ENCODE data around the gene MCUR1. TPM values are rescaled to one million over a fixed set of nuclear protein-coding genes. Genes with fewer than 3 reads are reported as not detected.
A peak's percentile ranks its signal among the peaks of the same experiment; 100 is the strongest.
"Not testable (repeated sequence)": the region's sequence is repeated elsewhere in the genome, so short reads cannot be mapped to it uniquely, and the experiment has no call there.

MCUR1 gene
- total RNA-seq, 1 donor from 2014 or later, result 6.5 TPM

GRCh38 chr6:13829419-13829818 lies 15.1 kb upstream of the MCUR1 start:
- not testable (repeated sequence) for DNase-seq (ENCODE audit: low read depth in 2 of 2)

- DNase-seq (ENCODE audit: low read depth in 2 of 2), result not testable (repeated sequence)
Observed at GRCh38 chr6:13828656-13829301, 14.4 kb upstream of the MCUR1 start.

- DNase-seq (ENCODE audit: low read depth in 2 of 2), result no peak
Observed at GRCh38 chr6:13827032-13827431, 12.7 kb upstream of the MCUR1 start.

GRCh38 chr6:13825871-13826270 lies 11.5 kb upstream of the MCUR1 start:
- DNase-seq (ENCODE audit: low read depth in 2 of 2), result no peak

GRCh38 chr6:13818341-13818740 lies 4.0 kb upstream of the MCUR1 start:
- no peak for DNase-seq (ENCODE audit: low read depth in 2 of 2)

- peak in 1 of 2 donors; percentile 8 for DNase-seq (ENCODE audit: low read depth in 2 of 2)
Observed at GRCh38 chr6:13814938-13815575, 700 bp upstream of the MCUR1 start.

GRCh38 chr6:13813621-13814175 lies 659 bp downstream of the MCUR1 start:
- DNase-seq (ENCODE audit: low read depth in 2 of 2), result peak; percentile 23 to 84

- DNase-seq (ENCODE audit: low read depth in 2 of 2), result no peak
Observed at GRCh38 chr6:13813026-13813425, 1.3 kb downstream of the MCUR1 start.

GRCh38 chr6:13812359-13812642 lies 2.1 kb downstream of the MCUR1 start:
- DNase-seq (ENCODE audit: low read depth in 2 of 2), result no peak

- DNase-seq (ENCODE audit: low read depth in 2 of 2), result no peak
Observed at GRCh38 chr6:13811627-13812358, 2.6 kb downstream of the MCUR1 start.

GRCh38 chr6:13810688-13811446 lies 3.5 kb downstream of the MCUR1 start:
- DNase-seq (ENCODE audit: low read depth in 2 of 2), result no peak

- no peak for DNase-seq (ENCODE audit: low read depth in 2 of 2)
Observed at GRCh38 chr6:13808801-13809200, 5.6 kb downstream of the MCUR1 start.

GRCh38 chr6:13807696-13808095 lies 6.7 kb downstream of the MCUR1 start:
- DNase-seq (ENCODE audit: low read depth in 2 of 2), result no peak

- DNase-seq (ENCODE audit: low read depth in 2 of 2), result no peak
Observed at GRCh38 chr6:13803581-13803980, 10.8 kb downstream of the MCUR1 start.

- DNase-seq (ENCODE audit: low read depth in 2 of 2), result no peak
Observed at GRCh38 chr6:13800615-13801014, 13.7 kb downstream of the MCUR1 start.

GRCh38 chr6:13796781-13797180 lies 17.6 kb downstream of the MCUR1 start:
- DNase-seq (ENCODE audit: low read depth in 2 of 2), result no peak

- peak; percentile 46 to 78 for DNase-seq (ENCODE audit: low read depth in 2 of 2)
Observed at GRCh38 chr6:13795041-13795750, 19.2 kb downstream of the MCUR1 start.

- peak in 1 of 2 donors; percentile 71 for DNase-seq (ENCODE audit: low read depth in 2 of 2)
Observed at GRCh38 chr6:13794184-13794583, 20.2 kb downstream of the MCUR1 start.

- DNase-seq (ENCODE audit: low read depth in 2 of 2), result no peak
Observed at GRCh38 chr6:13789746-13790145, 24.6 kb downstream of the MCUR1 start.

- no peak for DNase-seq (ENCODE audit: low read depth in 2 of 2)
Observed at GRCh38 chr6:13788820-13789219, 25.5 kb downstream of the MCUR1 start.

- no peak for DNase-seq (ENCODE audit: low read depth in 2 of 2)
Observed at GRCh38 chr6:13787137-13787536, 27.2 kb downstream of the MCUR1 start.
